Liver (tissue), 9 donors: ENCODE measurements around the gene FCN1. TPM values are rescaled to one million over a fixed set of nuclear protein-coding genes. Genes with fewer than 3 reads are reported as not detected.

Source experiments
- DNase-seq: peaks from one replicate; pipeline ENCODE4 v3.0.0-alpha.2; 2017; ENCODE audit warnings: low spot score
- H3K27ac ChIP-seq, 2 donors: one replicate each; pipeline ENCODE4 v1.7.0; 2013; ENCODE audit warnings: inconsistent platforms in 2 of 2, low read length in 2 of 2, control low read depth in 1 of 2, low read depth in 1 of 2, mild to moderate bottlenecking in 1 of 2
- H3K27me3 ChIP-seq, 4 donors: one replicate each; pipeline versions ENCODE4 v1.6.1 to v1.7.0; 2013; ENCODE audit warnings: low read length in 3 of 4, inconsistent platforms in 1 of 4, mild to moderate bottlenecking in 1 of 4, moderate library complexity in 1 of 4; ENCODE audit not compliant: control insufficient read depth in 4 of 4, insufficient read depth in 4 of 4
- H3K36me3 ChIP-seq, 4 donors: one replicate each; pipeline versions ENCODE4 v1.6.1 to v1.7.0; 2013; ENCODE audit warnings: low read length in 3 of 4, mild to moderate bottlenecking in 3 of 4, low read depth in 1 of 4, moderate library complexity in 1 of 4; ENCODE audit not compliant: control insufficient read depth in 4 of 4, insufficient read depth in 3 of 4
- H3K4me1 ChIP-seq, 4 donors: one replicate each; pipeline versions ENCODE4 v1.6.1 to v1.7.0; 2013; ENCODE audit warnings: low read length in 3 of 4, mild to moderate bottlenecking in 3 of 4, moderate library complexity in 1 of 4; ENCODE audit not compliant: control insufficient read depth in 4 of 4, insufficient read depth in 4 of 4
- H3K4me3 ChIP-seq, 3 donors: one replicate each; pipeline versions ENCODE4 v1.6.1 to v1.7.0; 2013; ENCODE audit warnings: low read length in 3 of 3, control low read depth in 1 of 3, low read depth in 1 of 3, mild to moderate bottlenecking in 1 of 3
- H3K9ac ChIP-seq, 2 donors: one replicate each; pipeline ENCODE4 v1.7.0; 2013; ENCODE audit warnings: low read length in 2 of 2, mild to moderate bottlenecking in 2 of 2, moderate library complexity in 2 of 2, control low read depth in 1 of 2, low read depth in 1 of 2
- H3K9me3 ChIP-seq, 4 donors: one replicate each; pipeline versions ENCODE4 v1.6.1 to v1.7.0; 2013; ENCODE audit warnings: low read length in 3 of 4; ENCODE audit not compliant: control insufficient read depth in 4 of 4
- EGR1 ChIP-seq, 2 donors: IDR thresholded peaks; 2 replicates each; pipeline ENCODE4 v1.6.1; 2016 to 2018; ENCODE audit warnings: antibody characterized with exemption in 2 of 2, low read depth in 2 of 2
- FOXA1 ChIP-seq: IDR thresholded peaks from 2 replicates; pipeline ENCODE4 v1.6.1; 2016; ENCODE audit warnings: antibody characterized with exemption
- FOXA2 ChIP-seq: IDR thresholded peaks from 2 replicates; pipeline ENCODE4 v1.6.1; 2016; ENCODE audit warnings: antibody characterized with exemption
- GABPA ChIP-seq, 2 donors: IDR thresholded peaks in 1 of 2; conservative IDR thresholded peaks in 1 of 2; 2 replicates each; pipeline ENCODE4 v1.6.1; 2016; ENCODE audit warnings: antibody characterized with exemption in 2 of 2, mild to moderate bottlenecking in 1 of 2, moderate library complexity in 1 of 2
- HNF4A ChIP-seq, 2 donors: conservative IDR thresholded peaks; 2 replicates each; pipeline ENCODE4 v1.6.1; 2016; ENCODE audit warnings: antibody characterized with exemption in 2 of 2, mild to moderate bottlenecking in 2 of 2
- HNF4G ChIP-seq: IDR thresholded peaks from 2 replicates; pipeline ENCODE4 v1.6.1; 2016; ENCODE audit warnings: antibody characterized with exemption
- JUND ChIP-seq, 2 donors: IDR thresholded peaks; 2 replicates each; pipeline ENCODE4 v1.6.1; 2016; ENCODE audit warnings: antibody characterized with exemption in 2 of 2
- MAX ChIP-seq: IDR thresholded peaks from 2 replicates; pipeline ENCODE4 v1.6.1; 2016; ENCODE audit warnings: antibody characterized with exemption
- NR2F2 ChIP-seq: IDR thresholded peaks from 2 replicates; pipeline ENCODE4 v1.6.1; 2016; ENCODE audit warnings: antibody characterized with exemption
- RAD21 ChIP-seq, 2 donors: IDR thresholded peaks; 2 replicates each; pipeline ENCODE4 v1.6.1; 2016; ENCODE audit warnings: antibody characterized with exemption in 2 of 2, mild to moderate bottlenecking in 2 of 2
- REST ChIP-seq: IDR thresholded peaks from 2 replicates; pipeline ENCODE4 v1.6.1; 2016; ENCODE audit warnings: antibody characterized with exemption, mild to moderate bottlenecking
- RXRA ChIP-seq, 2 donors: IDR thresholded peaks; 2 replicates each; pipeline ENCODE4 v1.6.1; 2017 to 2018; ENCODE audit warnings: antibody characterized with exemption in 2 of 2, mild to moderate bottlenecking in 1 of 2
- SP1 ChIP-seq: IDR thresholded peaks from 2 replicates; pipeline ENCODE4 v1.6.1; 2018; ENCODE audit warnings: antibody characterized with exemption, mild to moderate bottlenecking
- TAF1 ChIP-seq: conservative IDR thresholded peaks from 2 replicates; pipeline ENCODE4 v1.6.1; 2016; ENCODE audit warnings: antibody characterized with exemption, mild to moderate bottlenecking
- YY1 ChIP-seq: IDR thresholded peaks from 2 replicates; pipeline ENCODE4 v1.6.1; 2016; ENCODE audit warnings: antibody characterized with exemption, mild to moderate bottlenecking
- WGBS: extraction: QIAGEN DNeasy Blood & Tissue Kit; methylation state at CpG from one replicate; pipeline ENCODE4 v1.1.7; 2013; 5-methylcytosine and 5-hydroxymethylcytosine counted together
- polyA plus RNA-seq, 2 donors: library from polyadenylated mRNA; stranded (reverse) in 1 of 2; unstranded in 1 of 2; fragments of 200-250 nt in 1 of 2; fragments of >200 nt in 1 of 2; fragmentation: Nextera tagmentation in 1 of 2; extraction: Ambion mirVana in 1 of 2; gene quantifications; one replicate each; pipeline versions ENCODE4 v1.2.1 to v1.2.3, GENCODE V29; 2013 to 2015
- total RNA-seq, 2 donors: library from RNA; depleted of rRNA; stranded (reverse); fragments of >200 nt; gene quantifications; one replicate each; pipeline ENCODE4 v1.2.3, GENCODE V29; 2014
- TF ChIP-seq, protein P1 (sequence below): IDR thresholded peaks from 2 replicates; pipeline ENCODE4 v1.6.1; 2016; ENCODE audit warnings: antibody characterized with exemption
- TF ChIP-seq, protein P2 (sequence below): fragments of 150-350 bp; IDR thresholded peaks from 2 replicates; pipeline ENCODE4 v1.5.1; 2017; ENCODE audit warnings: improper control_type of control experiment, low read depth, low read length; ENCODE audit not compliant: missing input control
- donor health status: healthy.
- donor health status: healthy.
- donor health status: healthy.
- donor health status: healthy.
- donor health status: healthy.

The FCN1 gene
- total and polyA plus RNA-seq, 4 donors = 0.97 to 15.0 (median 5.4) TPM

- WGBS = 59% methylated on average over 17 of the region's 17 CpGs
Measured at GRCh38 chr9:134935056-134935640, 17.4 kb upstream of the FCN1 start.

DNA sequence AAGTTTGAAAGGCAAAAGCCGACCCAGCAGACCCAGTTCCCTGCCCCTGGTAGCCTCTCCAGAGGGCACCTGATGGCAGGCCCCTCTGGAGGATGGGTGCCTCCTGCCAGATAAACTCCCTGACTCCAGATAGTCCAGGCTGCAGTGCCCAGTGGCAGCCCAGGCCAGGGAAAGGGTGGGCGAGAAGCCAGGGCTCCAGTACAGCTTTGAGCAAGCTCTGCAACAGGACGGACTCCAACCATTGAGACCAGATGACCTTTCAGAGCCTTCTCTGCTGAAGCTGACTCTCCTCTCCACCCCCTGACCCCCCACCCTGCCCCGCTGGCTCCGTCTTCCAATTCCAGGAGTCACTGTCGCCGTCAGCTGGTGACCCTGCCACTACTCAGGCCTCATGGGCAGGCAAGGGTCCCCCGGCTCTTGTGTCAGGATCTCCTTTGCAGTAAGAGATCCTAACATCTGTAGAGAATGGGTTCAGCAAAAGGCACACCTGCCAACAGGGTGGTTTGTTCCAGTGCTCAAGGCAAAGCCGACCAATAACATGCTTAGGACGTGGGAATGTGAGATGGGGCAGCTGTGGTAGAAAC is 15.5 kb upstream of the FCN1 start:
- H3K9ac ChIP-seq = no peak overlapping the region
- H3K4me3 ChIP-seq = no peak overlapping the region
- H3K27ac ChIP-seq = no peak overlapping the region
- no peak for TF ChIP-seq HNF4A (conservative IDR thresholded peaks at IDR 0.05)
- TF ChIP-seq FOXA2 = no peak
- no peak for TF ChIP-seq MAX
- TF ChIP-seq YY1 = no peak
- TF ChIP-seq JUND (IDR thresholded peaks at IDR 0.05) = no peak
- TF ChIP-seq REST = no peak
- TF ChIP-seq RAD21 (IDR thresholded peaks at IDR 0.05) = no peak
- TF ChIP-seq RXRA (IDR thresholded peaks at IDR 0.05) = no peak
- TF ChIP-seq, protein P1, sequence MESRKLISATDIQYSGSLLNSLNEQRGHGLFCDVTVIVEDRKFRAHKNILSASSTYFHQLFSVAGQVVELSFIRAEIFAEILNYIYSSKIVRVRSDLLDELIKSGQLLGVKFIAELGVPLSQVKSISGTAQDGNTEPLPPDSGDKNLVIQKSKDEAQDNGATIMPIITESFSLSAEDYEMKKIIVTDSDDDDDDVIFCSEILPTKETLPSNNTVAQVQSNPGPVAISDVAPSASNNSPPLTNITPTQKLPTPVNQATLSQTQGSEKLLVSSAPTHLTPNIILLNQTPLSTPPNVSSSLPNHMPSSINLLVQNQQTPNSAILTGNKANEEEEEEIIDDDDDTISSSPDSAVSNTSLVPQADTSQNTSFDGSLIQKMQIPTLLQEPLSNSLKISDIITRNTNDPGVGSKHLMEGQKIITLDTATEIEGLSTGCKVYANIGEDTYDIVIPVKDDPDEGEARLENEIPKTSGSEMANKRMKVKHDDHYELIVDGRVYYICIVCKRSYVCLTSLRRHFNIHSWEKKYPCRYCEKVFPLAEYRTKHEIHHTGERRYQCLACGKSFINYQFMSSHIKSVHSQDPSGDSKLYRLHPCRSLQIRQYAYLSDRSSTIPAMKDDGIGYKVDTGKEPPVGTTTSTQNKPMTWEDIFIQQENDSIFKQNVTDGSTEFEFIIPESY = no peak
- TF ChIP-seq NR2F2 = no peak
- no peak for TF ChIP-seq TAF1
- TF ChIP-seq HNF4G = no peak
- TF ChIP-seq, protein P2, sequence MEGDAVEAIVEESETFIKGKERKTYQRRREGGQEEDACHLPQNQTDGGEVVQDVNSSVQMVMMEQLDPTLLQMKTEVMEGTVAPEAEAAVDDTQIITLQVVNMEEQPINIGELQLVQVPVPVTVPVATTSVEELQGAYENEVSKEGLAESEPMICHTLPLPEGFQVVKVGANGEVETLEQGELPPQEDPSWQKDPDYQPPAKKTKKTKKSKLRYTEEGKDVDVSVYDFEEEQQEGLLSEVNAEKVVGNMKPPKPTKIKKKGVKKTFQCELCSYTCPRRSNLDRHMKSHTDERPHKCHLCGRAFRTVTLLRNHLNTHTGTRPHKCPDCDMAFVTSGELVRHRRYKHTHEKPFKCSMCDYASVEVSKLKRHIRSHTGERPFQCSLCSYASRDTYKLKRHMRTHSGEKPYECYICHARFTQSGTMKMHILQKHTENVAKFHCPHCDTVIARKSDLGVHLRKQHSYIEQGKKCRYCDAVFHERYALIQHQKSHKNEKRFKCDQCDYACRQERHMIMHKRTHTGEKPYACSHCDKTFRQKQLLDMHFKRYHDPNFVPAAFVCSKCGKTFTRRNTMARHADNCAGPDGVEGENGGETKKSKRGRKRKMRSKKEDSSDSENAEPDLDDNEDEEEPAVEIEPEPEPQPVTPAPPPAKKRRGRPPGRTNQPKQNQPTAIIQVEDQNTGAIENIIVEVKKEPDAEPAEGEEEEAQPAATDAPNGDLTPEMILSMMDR = no peak
- TF ChIP-seq EGR1 (IDR thresholded peaks at IDR 0.05; ENCODE audit: low read depth in 2 of 2) = no peak
- peaks cover 0 to 3% (median 0%) of the 10 kb centered on the region in 4 donors for H3K4me1 ChIP-seq
- no peaks in the 10 kb centered on the region for H3K36me3 ChIP-seq
- DNase-seq = no peak
- 78% methylated on average over 10 of the region's 10 CpGs for WGBS
- no peaks in the 10 kb centered on the region for H3K27me3 ChIP-seq
- no peaks in the 10 kb centered on the region for H3K9me3 ChIP-seq

More at GRCh38 chr9:134935056-134935640, 17.4 kb upstream of the FCN1 start:
- no peaks in the 10 kb centered on the region for H3K9me3 ChIP-seq
- no peak overlapping the region for H3K9ac ChIP-seq
- H3K4me3 ChIP-seq = no peak overlapping the region
- no peak for TF ChIP-seq JUND (IDR thresholded peaks at IDR 0.05)
- no peak for TF ChIP-seq RXRA (IDR thresholded peaks at IDR 0.05)
- no peak for TF ChIP-seq SP1
- TF ChIP-seq EGR1 (IDR thresholded peaks at IDR 0.05; ENCODE audit: low read depth in 2 of 2) = no peak
- TF ChIP-seq HNF4A (conservative IDR thresholded peaks at IDR 0.05) = no peak
- no peak for TF ChIP-seq REST
- no peak for TF ChIP-seq FOXA1
- TF ChIP-seq TAF1 = no peak
- no peak for TF ChIP-seq NR2F2
- no peak for TF ChIP-seq GABPA (IDR thresholded peaks at IDR 0.05 in 1 of 2, conservative IDR thresholded peaks at IDR 0.05 in 1 of 2)
- DNase-seq = no peak
- H3K4me1 ChIP-seq = no peaks in the 10 kb centered on the region
- H3K27ac ChIP-seq = no peak overlapping the region
- H3K36me3 ChIP-seq = no peaks in the 10 kb centered on the region
- no peaks in the 10 kb centered on the region for H3K27me3 ChIP-seq
